ENCODE results near the gene CREB3.

Gene CREB3

DNA sequence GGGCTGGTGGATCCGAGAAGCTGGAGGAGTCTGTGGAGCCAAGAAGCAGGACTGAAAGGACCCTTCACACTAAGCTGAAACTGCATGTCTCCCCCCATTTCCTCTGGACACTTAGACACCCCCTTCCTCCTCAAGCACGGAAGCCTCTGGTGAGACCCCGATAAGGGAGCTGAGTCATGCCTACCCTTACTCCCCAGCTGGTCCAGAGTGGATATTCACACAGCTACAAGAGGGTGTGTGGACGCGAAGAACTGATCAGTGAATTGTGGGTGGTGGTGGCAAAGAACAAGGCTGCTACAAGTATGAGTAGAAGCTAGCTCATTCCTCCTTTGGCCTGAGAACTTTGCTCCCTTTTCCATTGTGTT is 4.8 kb upstream of the CREB3 start:
- TF ChIP-seq, protein P1, sequence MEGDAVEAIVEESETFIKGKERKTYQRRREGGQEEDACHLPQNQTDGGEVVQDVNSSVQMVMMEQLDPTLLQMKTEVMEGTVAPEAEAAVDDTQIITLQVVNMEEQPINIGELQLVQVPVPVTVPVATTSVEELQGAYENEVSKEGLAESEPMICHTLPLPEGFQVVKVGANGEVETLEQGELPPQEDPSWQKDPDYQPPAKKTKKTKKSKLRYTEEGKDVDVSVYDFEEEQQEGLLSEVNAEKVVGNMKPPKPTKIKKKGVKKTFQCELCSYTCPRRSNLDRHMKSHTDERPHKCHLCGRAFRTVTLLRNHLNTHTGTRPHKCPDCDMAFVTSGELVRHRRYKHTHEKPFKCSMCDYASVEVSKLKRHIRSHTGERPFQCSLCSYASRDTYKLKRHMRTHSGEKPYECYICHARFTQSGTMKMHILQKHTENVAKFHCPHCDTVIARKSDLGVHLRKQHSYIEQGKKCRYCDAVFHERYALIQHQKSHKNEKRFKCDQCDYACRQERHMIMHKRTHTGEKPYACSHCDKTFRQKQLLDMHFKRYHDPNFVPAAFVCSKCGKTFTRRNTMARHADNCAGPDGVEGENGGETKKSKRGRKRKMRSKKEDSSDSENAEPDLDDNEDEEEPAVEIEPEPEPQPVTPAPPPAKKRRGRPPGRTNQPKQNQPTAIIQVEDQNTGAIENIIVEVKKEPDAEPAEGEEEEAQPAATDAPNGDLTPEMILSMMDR (IDR thresholded peaks at IDR 0.05; ENCODE audit: low read depth, low read length), result no peak
- peak overlapping the region; percentile 86 for H3K4me3 ChIP-seq (ENCODE audit: low read depth, low read length)

GRCh38 chr9:35728041-35728971 is 4.2 kb upstream of the CREB3 start:
- peak overlapping the region; percentile 86 for H3K4me3 ChIP-seq (ENCODE audit: low read depth, low read length)

GRCh38 chr9:35729101-35729500 is 3.4 kb upstream of the CREB3 start:
- peak overlapping the region; percentile 86 for H3K4me3 ChIP-seq (ENCODE audit: low read depth, low read length)
- TF ChIP-seq, protein P1 (IDR thresholded peaks at IDR 0.05; ENCODE audit: low read depth, low read length), result no peak

More at GRCh38 chr9:35728041-35728971, 4.2 kb upstream of the CREB3 start:
- TF ChIP-seq, protein P1 (IDR thresholded peaks at IDR 0.05; ENCODE audit: low read depth, low read length), result no peak

DNA sequence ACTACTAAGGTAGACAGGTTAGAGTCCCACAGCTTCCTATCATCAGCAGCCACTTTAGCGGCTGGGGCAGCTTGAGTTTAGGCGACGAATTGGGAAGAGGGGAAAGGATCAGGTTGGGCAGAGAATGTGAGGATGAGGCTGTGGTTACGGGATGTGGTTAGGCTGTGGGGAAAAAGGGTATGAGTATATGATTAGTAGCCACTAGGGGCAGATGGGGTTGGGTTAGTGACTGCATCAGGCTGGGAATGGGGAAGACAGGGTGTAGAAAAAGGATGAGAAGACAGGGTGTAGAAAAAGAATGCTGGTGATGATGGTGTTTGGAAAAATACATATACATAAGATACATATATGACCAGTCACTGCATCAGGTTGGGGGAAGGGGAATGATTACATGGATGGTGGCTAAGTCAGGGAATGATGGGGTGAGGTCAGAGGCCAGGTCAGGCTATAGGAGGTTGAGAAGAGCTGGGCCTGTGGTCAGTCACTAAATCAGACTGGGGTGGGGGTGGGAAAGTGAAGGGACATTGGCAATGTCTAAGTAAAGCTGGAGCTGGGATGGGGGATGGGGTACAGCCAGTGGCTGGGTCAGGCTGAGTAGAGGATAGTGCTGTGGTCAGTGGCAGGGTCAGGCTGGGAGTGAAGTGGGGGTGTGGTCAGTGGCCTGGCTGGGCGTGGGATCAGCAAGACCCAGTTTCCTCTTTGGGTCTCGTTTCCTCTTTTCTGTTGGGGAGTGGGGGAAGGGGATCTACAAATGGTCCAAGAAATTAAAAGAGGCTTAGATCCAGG is 2.6 kb upstream of the CREB3 start:
- TF ChIP-seq, protein P1 (IDR thresholded peaks at IDR 0.05; ENCODE audit: low read depth, low read length), result peak; percentile 70
- peak overlapping the region; percentile 86 for H3K4me3 ChIP-seq (ENCODE audit: low read depth, low read length)

GRCh38 chr9:35730486-35730854 is 2.0 kb upstream of the CREB3 start:
- TF ChIP-seq, protein P1 (IDR thresholded peaks at IDR 0.05; ENCODE audit: low read depth, low read length), result no peak
- peak overlapping the region; percentile 86 for H3K4me3 ChIP-seq (ENCODE audit: low read depth, low read length)

DNA sequence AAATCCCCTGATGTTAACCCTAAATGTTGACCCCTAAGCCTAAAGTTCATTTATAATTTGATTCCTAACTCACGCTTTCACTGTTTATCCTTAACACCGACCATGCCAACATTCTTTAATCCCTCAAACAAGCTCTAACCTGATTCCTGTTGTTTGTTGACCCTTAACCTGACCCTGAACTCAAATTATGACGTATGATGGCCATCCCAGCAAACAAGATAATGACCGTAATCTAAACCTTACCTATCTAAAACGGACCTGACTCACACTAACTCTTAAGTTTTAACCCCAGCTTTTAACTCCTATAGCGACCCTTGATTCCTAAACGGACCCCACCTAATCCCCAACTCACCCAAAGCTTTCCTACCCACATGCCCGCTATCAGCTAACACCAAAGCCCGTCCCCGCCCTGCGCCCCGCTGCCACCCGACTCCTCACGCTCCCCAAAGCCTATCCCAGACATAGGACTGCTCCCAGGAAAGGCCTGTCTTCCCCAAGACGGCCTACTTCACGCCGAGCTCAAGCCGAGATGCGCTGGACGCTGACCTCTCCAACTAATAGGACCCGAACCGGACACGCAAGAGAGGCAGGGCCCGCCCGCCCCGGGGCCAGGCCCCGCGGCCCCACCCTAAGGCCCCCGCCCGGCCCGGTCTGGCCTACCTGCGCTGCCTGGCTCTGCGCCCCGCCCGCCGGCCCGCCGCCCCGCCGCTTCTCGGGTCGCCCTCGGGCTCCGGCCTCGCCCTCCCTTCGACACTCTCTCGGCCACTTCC is 866 bp upstream of the CREB3 start:
- H3K4me3 ChIP-seq (ENCODE audit: low read depth, low read length), result peak overlapping the region; percentile 86
- TF ChIP-seq, protein P1 (IDR thresholded peaks at IDR 0.05; ENCODE audit: low read depth, low read length), result no peak
